Spleen (tissue), 13 donors: ENCODE measurements around the gene HRH2. TPM values are rescaled to one million over a fixed set of nuclear protein-coding genes. Genes with fewer than 3 reads are reported as not detected.

Source experiments
- DNase-seq: peaks from one replicate; pipeline ENCODE4 v3.0.0-alpha.2; 2020
- H3K27ac ChIP-seq, 8 donors: fragments of 200-600 bp; sonication (generic) in 7 of 8; 1 replicate in 4 of 8; 2 replicates in 4 of 8; pipeline versions ENCODE4 v1.5.0 to v1.8.0; 2016 to 2021; ENCODE audit warnings: inconsistent platforms in 4 of 8, mild to moderate bottlenecking in 4 of 8, moderate library complexity in 1 of 8
- H3K27me3 ChIP-seq, 7 donors: fragments of 200-600 bp; sonication (generic) in 6 of 7; replicated peaks in 1 of 7; 1 replicate in 4 of 7; 2 replicates in 3 of 7; pipeline versions ENCODE4 v1.5.0 to v1.8.0; 2016 to 2021; ENCODE audit warnings: inconsistent platforms in 3 of 7, mild to moderate bottlenecking in 1 of 7
- H3K36me3 ChIP-seq, 6 donors: fragments of 200-600 bp; sonication (generic) in 5 of 6; 1 replicate in 4 of 6; 2 replicates in 2 of 6; pipeline versions ENCODE4 v1.5.0 to v1.8.0; 2016 to 2021; ENCODE audit warnings: inconsistent platforms in 2 of 6
- H3K4me1 ChIP-seq, 6 donors: fragments of 200-600 bp; sonication (generic) in 5 of 6; 1 replicate in 3 of 6; 2 replicates in 3 of 6; pipeline versions ENCODE4 v1.5.0 to v1.8.0; 2016 to 2021; ENCODE audit warnings: inconsistent platforms in 3 of 6
- H3K4me3 ChIP-seq, 8 donors: fragments of 200-600 bp; sonication (generic) in 7 of 8; 1 replicate in 4 of 8; 2 replicates in 4 of 8; pipeline versions ENCODE4 v1.5.0 to v1.8.0; 2016 to 2021; ENCODE audit warnings: inconsistent platforms in 4 of 8, mild to moderate bottlenecking in 4 of 8, moderate library complexity in 2 of 8
- H3K9me3 ChIP-seq, 8 donors: fragments of 200-600 bp; sonication (generic) in 7 of 8; 1 replicate in 4 of 8; 2 replicates in 4 of 8; pipeline versions ENCODE4 v1.5.0 to v1.8.0; 2016 to 2021; ENCODE audit warnings: inconsistent platforms in 4 of 8
- CTCF ChIP-seq, 11 experiments: fragments of 200-600 bp in 7 of 11; fragments of 450-650 bp in 4 of 11; sonication (generic) in 4 of 11; IDR thresholded peaks in 8 of 11; conservative IDR thresholded peaks in 3 of 11; 1 replicate in 7 of 11; 2 replicates in 4 of 11; pipeline versions ENCODE4 v1.4.0 to v1.8.0; 2016 to 2021; ENCODE audit warnings: antibody characterized with exemption in 11 of 11, inconsistent platforms in 4 of 11, mild to moderate bottlenecking in 1 of 11
- POLR2A ChIP-seq, 3 donors: fragments of 450-650 bp; IDR thresholded peaks; one replicate each; pipeline ENCODE4 v1.5.1; 2017; ENCODE audit warnings: antibody characterized with exemption in 3 of 3, mild to moderate bottlenecking in 1 of 3
- POLR2AphosphoS5 ChIP-seq, 3 donors: sonication (generic); formaldehyde crosslinking; IDR thresholded peaks; one replicate each; pipeline ENCODE4 v1.5.1; 2017; ENCODE audit warnings: antibody characterized with exemption in 3 of 3
- WGBS, 5 donors: extraction: QIAGEN DNeasy Blood & Tissue Kit in 3 of 5; methylation state at CpG; one replicate each; pipeline versions ENCODE4 v1.1.5 to v1.1.7; 2013 to 2018; 5-methylcytosine and 5-hydroxymethylcytosine counted together
- intact Hi-C: fragments of 100-400 bp; cut with DNase I; formaldehyde crosslinking; loops from one replicate; pipeline ENCODE4 v1.15.0; 2023; ENCODE audit warnings: low total_unique reads
- long read RNA-seq, 2 donors: transcript quantifications; one replicate each; lab custom pipeline, GENCODE V29; 2026
- polyA plus RNA-seq, 3 donors: library from polyadenylated mRNA; stranded (reverse); fragments of 200-250 nt; gene quantifications; one replicate each; pipeline ENCODE4 v1.2.1, GENCODE V29; 2013
- total RNA-seq, 7 donors: library from RNA; depleted of rRNA in 3 of 7; stranded (reverse); fragments of >200 nt in 3 of 7; fragmentation: NEBNext Ultra II Directional in 4 of 7; extraction: Animal tissue kit (Norgen Biotek cat#: 25700) in 4 of 7; gene quantifications; one replicate each; pipeline versions ENCODE4 v1.1.0 to v1.2.1, GENCODE V29; 2016 to 2021
- donor health status: healthy with polysubstance abuse.
- donor health status: DM: no; HTN: no; CAD: no; lungs with moderate emphysema.
- donor health status: DM: no; HTN: no; CAD: no.
- donor health status: Bipolar disorder and iron deficiency.
- donor health status: healthy.
- donor health status: DM: no; HTN: no; CAD: no.
- donor health status: DM: yes; HTN: yes; CAD: no.

Gene HRH2
- total RNA-seq (10 to 100 TPM; 14.6 to 85.2 (median 31.9) TPM), polyA plus RNA-seq (1 to 10 TPM; 1.9 to 4.8 (median 4.4) TPM)
- long read RNA-seq, donor 1 = 0 reads
- long read RNA-seq, donor 2 = 0 reads

GRCh38 chr5:175657593-175658271 lies at the start of gene HRH2:
TSS of gene HRH2 (plus strand) at chr5:175658071. CDS start at chr5:175683234, 25,163 bp downstream.
- Histone ChIP-seq H3K9me3 (no peaks in the 10 kb centered on the region), H3K4me3 (peak within 1 kb of the TSS; percentile 29 to 76 (median 59)), H3K4me1 (peaks cover 8 to 99% (median 39%) of the 10 kb centered on the region in 6 donors), H3K27me3 (peaks cover 0 to 57% (median 18%) of the 10 kb centered on the region in 7 donors), H3K27ac (peak within 1 kb of the TSS in 7 of 8 donors; percentile 54 to 94 (median 68)), H3K36me3 (peaks cover 0 to 23% (median 0%) of the 10 kb centered on the region in 6 donors)
- DNase-seq = peak; percentile 89
- 1 to 3% (median 2%) methylated on average over 41 to 58 of the region's 58 CpGs for WGBS, 5 donors
- intact Hi-C loops = no loop called here
- TF ChIP-seq POLR2A (IDR thresholded peaks at IDR 0.05) (no peak), POLR2AphosphoS5 (IDR thresholded peaks at IDR 0.05) (peak; percentile 19 to 74 (median 43))

- TF ChIP-seq POLR2A (IDR thresholded peaks at IDR 0.05) (no peak), POLR2AphosphoS5 (IDR thresholded peaks at IDR 0.05) (no peak), CTCF (IDR thresholded peaks at IDR 0.05 in 8 of 11, conservative IDR thresholded peaks at IDR 0.05 in 3 of 11) (no peak)
Observed at GRCh38 chr5:175609526-175609925, 48.3 kb upstream of the HRH2 start.

GRCh38 chr5:175610381-175610780 lies 47.5 kb upstream of the HRH2 start:
- Histone ChIP-seq H3K9me3 (no peaks in the 10 kb centered on the region), H3K27me3 (no peaks in the 10 kb centered on the region), H3K4me3 (no peak overlapping the region), H3K27ac (no peak overlapping the region), H3K4me1 (no peaks in the 10 kb centered on the region), H3K36me3 (no peaks in the 10 kb centered on the region)
- intact Hi-C loops = no loop called here
- 85 to 95% (median 93%) methylated on average over 5 of the region's 5 CpGs for WGBS, 5 donors
- TF ChIP-seq POLR2A (IDR thresholded peaks at IDR 0.05) = no peak
- DNase-seq = no peak

More at GRCh38 chr5:175609526-175609925, 48.3 kb upstream of the HRH2 start:
- Histone ChIP-seq H3K36me3 (no peaks in the 10 kb centered on the region), H3K4me1 (no peaks in the 10 kb centered on the region), H3K27me3 (no peaks in the 10 kb centered on the region), H3K27ac (no peak overlapping the region), H3K4me3 (no peak overlapping the region), H3K9me3 (no peaks in the 10 kb centered on the region)
- DNase-seq = no peak
- intact Hi-C loops = no loop called here
- 74 to 88% (median 80%) methylated on average over 11 of the region's 11 CpGs for WGBS, 5 donors

GRCh38 chr5:175610898-175611297 lies 47.0 kb upstream of the HRH2 start:
- intact Hi-C loops = no loop called here
- Histone ChIP-seq H3K27me3 (no peaks in the 10 kb centered on the region), H3K36me3 (no peaks in the 10 kb centered on the region), H3K4me3 (no peak overlapping the region), H3K27ac (no peak overlapping the region), H3K4me1 (no peaks in the 10 kb centered on the region), H3K9me3 (no peaks in the 10 kb centered on the region)
- no peak for TF ChIP-seq POLR2A (IDR thresholded peaks at IDR 0.05)
- TF ChIP-seq CTCF (IDR thresholded peaks at IDR 0.05 in 8 of 11, conservative IDR thresholded peaks at IDR 0.05 in 3 of 11) = no peak
- no peak for TF ChIP-seq POLR2AphosphoS5 (IDR thresholded peaks at IDR 0.05)
- DNase-seq = no peak
- 57 to 84% (median 68%) methylated on average over 3 of the region's 3 CpGs for WGBS, 5 donors

- H3K36me3 ChIP-seq = no peaks in the 10 kb centered on the region
- H3K9me3 ChIP-seq = no peaks in the 10 kb centered on the region
- intact Hi-C loops = no loop called here
- no peaks in the 10 kb centered on the region for H3K27me3 ChIP-seq
- no peak overlapping the region for H3K27ac ChIP-seq
- WGBS, 5 donors = 60 to 95% (median 83%) methylated on average over 7 of the region's 7 CpGs
- peaks cover 0 to 24% (median 5%) of the 10 kb centered on the region in 6 donors for H3K4me1 ChIP-seq
- no peak overlapping the region for H3K4me3 ChIP-seq
- TF ChIP-seq CTCF (IDR thresholded peaks at IDR 0.05 in 8 of 11, conservative IDR thresholded peaks at IDR 0.05 in 3 of 11) = no peak
- DNase-seq = no peak
Observed at GRCh38 chr5:175614223-175614815, 43.6 kb upstream of the HRH2 start.
